Activated T-cell treated with anti-CD3 and anti-CD28 coated beads, Interleukin-2, amount 50 U/mL, for 72 hours (primary cell): ENCODE results near the gene GRID1. TPM values are rescaled to one million over a fixed set of nuclear protein-coding genes. Genes with fewer than 3 reads are reported as not detected.

Experiments used
- ATAC-seq, 2 donors: fragments of 150-1000 bp; cut with Tn5 transposase; replicated peaks in 1 of 2; 2 replicates each; pipeline ENCODE4 v1.10.0; 2021; ENCODE audit warnings: moderate library complexity in 2 of 2, mild to moderate bottlenecking in 1 of 2
- DNase-seq, 2 donors: peaks; one replicate each; pipeline ENCODE4 v3.0.0; 2021 to 2022; ENCODE audit warnings: mixed read lengths in 1 of 2
- H3K27ac Mint-ChIP-seq: one replicate; pipeline ENCODE4 v1.8.0; 2022; ENCODE audit warnings: mild to moderate bottlenecking, moderate library complexity, mixed read lengths
- H3K27me3 Mint-ChIP-seq: one replicate; pipeline ENCODE4 v1.8.0; 2022; ENCODE audit warnings: low read depth, mixed read lengths
- H3K36me3 Mint-ChIP-seq, 2 donors: one replicate each; pipeline ENCODE4 v1.8.0; 2022; ENCODE audit warnings: mixed read lengths in 2 of 2, mild to moderate bottlenecking in 1 of 2; ENCODE audit not compliant: insufficient read depth in 2 of 2
- H3K4me1 Mint-ChIP-seq: one replicate; pipeline ENCODE4 v1.8.0; 2022; ENCODE audit warnings: low read depth, mixed read lengths
- H3K4me3 Mint-ChIP-seq, 2 donors: one replicate each; pipeline ENCODE4 v1.8.0; 2022; ENCODE audit warnings: mild to moderate bottlenecking in 2 of 2, mixed read lengths in 2 of 2, moderate library complexity in 2 of 2
- H3K9me3 Mint-ChIP-seq, 2 donors: one replicate each; pipeline ENCODE4 v1.8.0; 2022; ENCODE audit warnings: mixed read lengths in 2 of 2
- total RNA-seq, 2 donors: library from RNA; stranded (reverse); gene quantifications; one replicate each; pipeline ENCODE4 v1.2.3, GENCODE V29; 2022

The GRID1 gene
- total RNA-seq, 2 donors from 2014 or later: not detected

DNA sequence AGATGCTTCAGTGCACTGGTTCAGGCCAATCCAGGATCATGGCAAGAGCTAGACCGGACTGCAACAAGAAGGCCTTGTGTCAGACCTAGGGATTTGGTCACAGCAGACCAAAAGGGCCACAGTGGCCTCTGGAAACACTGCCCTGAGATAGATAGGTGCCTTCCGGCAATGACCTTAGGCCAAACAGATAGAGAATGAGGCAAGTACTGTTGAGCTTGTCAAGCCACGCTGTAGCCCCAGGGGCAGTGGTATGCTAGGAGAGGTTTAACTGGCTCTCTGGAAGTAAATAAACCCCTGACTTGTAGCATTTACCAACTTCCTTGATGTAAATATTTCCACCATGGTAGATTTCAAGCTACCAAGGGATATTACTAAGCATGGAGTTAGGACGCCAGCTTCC is 197.5 kb downstream of the GRID1 start:
- no peak overlapping the region for H3K4me3 Mint-ChIP-seq
- H3K27me3 Mint-ChIP-seq: peaks cover 10% of the 10 kb centered on the region
- H3K9me3 Mint-ChIP-seq: no peaks in the 10 kb centered on the region
- no peaks in the 10 kb centered on the region for H3K36me3 Mint-ChIP-seq
- DNase-seq: no peak
- ATAC-seq: no peak
- H3K4me1 Mint-ChIP-seq: no peaks in the 10 kb centered on the region
- no peak overlapping the region for H3K27ac Mint-ChIP-seq

GRCh38 chr10:86168256-86168655 is 198.3 kb downstream of the GRID1 start:
- H3K9me3 Mint-ChIP-seq: no peaks in the 10 kb centered on the region
- ATAC-seq: no peak

GRCh38 chr10:86167762-86168128 is 198.8 kb downstream of the GRID1 start:
- no peak for ATAC-seq
- H3K36me3 Mint-ChIP-seq: no peaks in the 10 kb centered on the region
- H3K4me1 Mint-ChIP-seq: no peaks in the 10 kb centered on the region
- no peak overlapping the region for H3K27ac Mint-ChIP-seq
- DNase-seq: no peak
- H3K4me3 Mint-ChIP-seq: no peak overlapping the region
- H3K27me3 Mint-ChIP-seq: peaks cover 10% of the 10 kb centered on the region
- no peaks in the 10 kb centered on the region for H3K9me3 Mint-ChIP-seq

More at GRCh38 chr10:86168256-86168655, 198.3 kb downstream of the GRID1 start:
- H3K27ac Mint-ChIP-seq: no peak overlapping the region
- no peaks in the 10 kb centered on the region for H3K36me3 Mint-ChIP-seq
- no peaks in the 10 kb centered on the region for H3K4me1 Mint-ChIP-seq
- no peak overlapping the region for H3K4me3 Mint-ChIP-seq
- no peak for DNase-seq
- H3K27me3 Mint-ChIP-seq: peaks cover 10% of the 10 kb centered on the region

DNA sequence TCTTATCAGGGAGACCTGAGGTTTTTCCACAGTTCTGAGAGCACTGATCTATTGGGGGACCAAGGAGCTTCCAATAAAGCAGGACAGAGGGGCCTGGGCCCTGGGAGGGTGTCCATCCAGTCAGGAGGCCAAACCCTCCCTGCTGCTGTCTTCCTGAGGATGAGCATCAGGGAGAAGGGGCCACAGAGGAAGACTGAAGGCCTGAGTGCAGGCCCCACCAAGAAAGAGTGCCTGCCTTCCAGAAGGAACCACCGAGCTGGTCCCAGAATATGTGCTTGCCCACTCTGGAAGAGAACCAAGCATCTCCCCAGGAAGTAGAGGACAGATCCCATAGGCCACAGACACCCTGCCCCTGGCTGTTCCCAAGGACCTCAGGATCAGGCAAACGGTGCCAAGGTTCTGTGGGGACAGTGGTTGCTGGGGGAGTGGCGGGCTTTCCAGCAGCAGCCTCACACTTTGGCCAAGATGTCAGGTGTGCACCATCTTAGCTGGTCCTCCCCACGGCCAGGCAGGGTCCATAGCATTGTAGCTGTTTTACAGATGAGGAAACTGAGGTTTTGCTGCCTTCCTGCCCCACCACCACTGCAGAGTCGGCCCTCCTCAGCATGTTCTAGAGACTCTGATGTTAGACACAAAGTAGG is 199.4 kb downstream of the GRID1 start:
- Mint-ChIP-seq H3K4me1 (no peaks in the 10 kb centered on the region), H3K9me3 (no peaks in the 10 kb centered on the region), H3K4me3 (no peak overlapping the region), H3K36me3 (no peaks in the 10 kb centered on the region), H3K27ac (no peak overlapping the region), H3K27me3 (peaks cover 10% of the 10 kb centered on the region)
- ATAC-seq (no peak), DNase-seq (no peak)

GRCh38 chr10:86165666-86166065 is 200.9 kb downstream of the GRID1 start:
- Mint-ChIP-seq H3K4me1 (no peaks in the 10 kb centered on the region), H3K9me3 (no peaks in the 10 kb centered on the region), H3K27ac (no peak overlapping the region), H3K36me3 (no peaks in the 10 kb centered on the region), H3K27me3 (peaks cover 5% of the 10 kb centered on the region), H3K4me3 (no peak overlapping the region)
- DNase-seq (no peak), ATAC-seq (no peak)

GRCh38 chr10:86164960-86165630 is 201.5 kb downstream of the GRID1 start:
- Mint-ChIP-seq H3K4me3 (no peak overlapping the region), H3K9me3 (no peaks in the 10 kb centered on the region), H3K27me3 (no peaks in the 10 kb centered on the region), H3K27ac (no peak overlapping the region), H3K36me3 (no peaks in the 10 kb centered on the region), H3K4me1 (no peaks in the 10 kb centered on the region)
- ATAC-seq: no peak
- no peak for DNase-seq

GRCh38 chr10:86164174-86164774 is 202.3 kb downstream of the GRID1 start:
- Mint-ChIP-seq H3K27ac (no peak overlapping the region), H3K4me1 (no peaks in the 10 kb centered on the region), H3K27me3 (no peaks in the 10 kb centered on the region), H3K9me3 (no peaks in the 10 kb centered on the region), H3K36me3 (no peaks in the 10 kb centered on the region), H3K4me3 (no peak overlapping the region)
- no peak for ATAC-seq
- DNase-seq: no peak

DNA sequence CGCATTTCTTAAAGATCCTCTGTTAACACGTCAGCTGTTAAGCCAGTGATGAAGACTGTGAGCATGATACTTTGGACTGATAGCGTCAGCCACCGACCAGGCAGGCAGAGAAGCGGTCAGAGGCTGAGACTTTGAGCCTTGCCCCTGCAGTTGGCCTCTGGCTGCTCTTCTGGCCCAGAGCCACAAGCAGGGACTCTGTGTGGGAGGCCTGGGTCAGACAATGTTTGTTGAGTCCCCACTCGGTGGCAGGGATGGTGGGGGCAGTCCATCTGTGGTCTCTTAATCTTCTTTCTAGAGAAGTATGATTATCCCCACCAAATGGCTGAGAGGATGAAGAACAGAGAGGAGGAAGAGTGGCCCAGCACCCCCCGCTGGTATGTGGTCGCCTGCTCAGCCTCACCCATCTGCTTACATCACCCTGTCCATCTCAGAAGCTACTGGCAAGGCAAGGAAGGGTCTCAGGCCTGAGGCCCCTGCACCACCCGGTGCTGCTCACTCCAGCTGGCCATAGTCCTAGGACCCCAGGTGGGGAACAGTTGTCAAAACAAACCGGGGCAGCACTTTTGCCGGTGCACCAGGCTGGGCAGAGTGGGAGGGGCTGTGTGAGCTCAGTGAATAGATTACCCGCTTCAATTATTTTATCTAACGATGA is 202.9 kb downstream of the GRID1 start:
- DNase-seq (no peak), ATAC-seq (no peak)
- no peaks in the 10 kb centered on the region for H3K9me3 Mint-ChIP-seq
- no peaks in the 10 kb centered on the region for H3K4me1 Mint-ChIP-seq
- H3K27ac Mint-ChIP-seq: no peak overlapping the region
- no peak overlapping the region for H3K4me3 Mint-ChIP-seq
- H3K36me3 Mint-ChIP-seq: no peaks in the 10 kb centered on the region
- H3K27me3 Mint-ChIP-seq: no peaks in the 10 kb centered on the region

- Mint-ChIP-seq H3K27me3 (no peaks in the 10 kb centered on the region), H3K36me3 (no peaks in the 10 kb centered on the region), H3K4me3 (no peak overlapping the region), H3K9me3 (no peaks in the 10 kb centered on the region), H3K4me1 (no peaks in the 10 kb centered on the region), H3K27ac (no peak overlapping the region)
- ATAC-seq: no peak
- DNase-seq: no peak
Measured at GRCh38 chr10:86162696-86163400, 203.7 kb downstream of the GRID1 start.

GRCh38 chr10:86162036-86162435 is 204.6 kb downstream of the GRID1 start:
- no peaks in the 10 kb centered on the region for H3K36me3 Mint-ChIP-seq
- no peak for DNase-seq
- no peaks in the 10 kb centered on the region for H3K27me3 Mint-ChIP-seq
- H3K9me3 Mint-ChIP-seq: no peaks in the 10 kb centered on the region
- H3K27ac Mint-ChIP-seq: no peak overlapping the region
- no peak overlapping the region for H3K4me3 Mint-ChIP-seq
- H3K4me1 Mint-ChIP-seq: no peaks in the 10 kb centered on the region
- no peak for ATAC-seq

DNA sequence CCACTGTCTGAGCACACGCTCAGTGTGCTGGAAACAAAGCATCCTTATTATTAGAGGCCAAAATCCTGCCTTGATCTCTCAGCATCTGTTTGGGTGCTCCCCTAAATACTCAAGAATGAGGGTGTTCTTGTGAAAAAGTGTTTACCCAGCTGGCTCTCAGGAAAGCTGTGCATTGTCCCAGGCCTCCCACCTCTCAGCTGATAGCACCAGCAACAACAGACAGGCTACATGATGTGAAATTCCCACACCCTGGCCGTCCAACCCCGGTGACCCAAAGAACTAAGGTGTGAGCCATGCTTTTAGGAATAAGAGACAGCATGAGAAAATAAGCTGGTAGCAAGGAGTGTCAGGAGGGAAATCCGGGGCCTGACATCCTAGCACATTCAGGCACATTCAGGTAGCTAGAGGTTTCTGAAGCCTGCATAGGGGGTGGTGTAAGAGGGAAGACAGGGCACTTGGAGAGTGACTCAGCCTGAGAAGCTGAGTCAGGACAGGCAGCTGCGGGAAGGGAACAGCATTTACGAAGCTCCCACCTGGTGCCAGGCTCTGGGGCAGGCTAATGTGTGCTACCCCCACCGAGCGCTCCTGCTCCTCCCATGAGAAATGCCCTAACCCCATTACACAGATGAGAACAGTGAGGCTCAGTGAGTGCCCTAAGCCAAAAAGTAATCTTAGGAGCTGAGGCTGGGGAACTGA is 205.6 kb downstream of the GRID1 start:
- H3K9me3 Mint-ChIP-seq: no peaks in the 10 kb centered on the region
- no peak overlapping the region for H3K4me3 Mint-ChIP-seq
- ATAC-seq: no peak
- no peaks in the 10 kb centered on the region for H3K36me3 Mint-ChIP-seq
- no peaks in the 10 kb centered on the region for H3K4me1 Mint-ChIP-seq
- DNase-seq: no peak
- H3K27ac Mint-ChIP-seq: no peak overlapping the region
- peaks cover 6% of the 10 kb centered on the region for H3K27me3 Mint-ChIP-seq

DNA sequence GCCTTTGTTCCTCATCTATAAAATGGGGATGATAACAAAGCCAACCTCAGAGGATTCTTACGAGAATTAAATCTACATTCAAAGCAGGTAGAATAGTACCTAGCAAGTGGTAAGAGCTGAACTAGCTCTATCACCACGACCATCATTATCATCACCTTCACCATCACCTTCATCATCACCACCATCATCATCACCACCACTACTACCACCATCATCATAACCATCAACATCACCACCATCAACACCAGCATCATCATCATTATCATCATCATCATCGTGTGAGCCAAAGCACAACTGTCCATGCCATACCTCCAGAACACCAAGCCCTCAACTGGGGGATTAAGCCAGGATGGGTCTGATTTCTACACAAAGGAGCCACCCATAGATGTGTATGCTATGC is 206.8 kb downstream of the GRID1 start:
- Mint-ChIP-seq H3K4me1 (no peaks in the 10 kb centered on the region), H3K27ac (no peak overlapping the region), H3K4me3 (no peak overlapping the region), H3K27me3 (peaks cover 6% of the 10 kb centered on the region), H3K36me3 (no peaks in the 10 kb centered on the region), H3K9me3 (no peaks in the 10 kb centered on the region)
- DNase-seq: no peak
- no peak for ATAC-seq
